HepG2 (cell line): ENCODE results near the gene ABCA4.

Source experiments
- CBX5 ChIP-seq: sonication (generic); formaldehyde crosslinking; IDR thresholded peaks from 2 replicates; pipeline ENCODE4 v1.4.0; 2020; ENCODE audit warnings: missing genetic modification reagents, borderline replicate concordance
- CTCF ChIP-seq: sonication (generic); formaldehyde crosslinking; IDR thresholded peaks from 2 replicates; pipeline ENCODE4 v1.5.0; 2020; ENCODE audit warnings: mild to moderate bottlenecking, missing genetic modification reagents, moderate library complexity
- IKZF4 ChIP-seq: sonication (generic); formaldehyde crosslinking; IDR thresholded peaks from 2 replicates; pipeline ENCODE4 v1.5.1; 2020; ENCODE audit warnings: borderline replicate concordance, mild to moderate bottlenecking, low read depth, missing genetic modification reagents; ENCODE audit errors: not compliant biosample characterization
- POLR2A ChIP-seq, 2 experiments: IDR thresholded peaks; 2 replicates each; pipeline ENCODE4 v1.6.1; 2011; ENCODE audit warnings: low read depth in 2 of 2, low read length in 2 of 2, mild to moderate bottlenecking in 1 of 2, moderate library complexity in 1 of 2; ENCODE audit not compliant: insufficient read depth in 1 of 2
- POLR2AphosphoS5 ChIP-seq: IDR thresholded peaks from 2 replicates; pipeline ENCODE4 v1.6.1; 2012; ENCODE audit warnings: low read depth, low read length
- TRIM24 ChIP-seq: sonication (generic); formaldehyde crosslinking; IDR thresholded peaks from 2 replicates; pipeline ENCODE4 v1.8.0; 2022; ENCODE audit warnings: mild to moderate bottlenecking, missing genetic modification reagents
- ZFP36 ChIP-seq: fragments of 150-350 bp; IDR thresholded peaks from 2 replicates; pipeline ENCODE4 v1.6.1; 2018; ENCODE audit warnings: borderline replicate concordance, low read length, low read depth; ENCODE audit not compliant: partially characterized antibody

GRCh38 chr1:94015489-94015817 lies 105.5 kb downstream of the ABCA4 start:
- TF ChIP-seq POLR2AphosphoS5, result no peak
- TF ChIP-seq ZFP36, result no peak
- TF ChIP-seq TRIM24 (CRISPR knock-in tag), result no peak
- no peak for TF ChIP-seq CTCF (CRISPR knock-in tag)
- TF ChIP-seq POLR2A (IDR thresholded peaks at IDR 0.05; ENCODE audit: insufficient read depth in 1 of 2, low read depth in 2 of 2, low read length in 2 of 2), result no peak
- TF ChIP-seq CBX5 (CRISPR knock-in tag), result no peak
- no peak for TF ChIP-seq IKZF4 (CRISPR knock-in tag)
